Esophagus squamous epithelium (tissue), 5 donors: ENCODE data around the gene PTPRN2. TPM values are rescaled to one million over a fixed set of nuclear protein-coding genes. Genes with fewer than 3 reads are reported as not detected.

Experiments
- DNase-seq: peaks from one replicate; lab custom pipeline; 2025; lab: John Stamatoyannopoulos, UW
- H3K27ac ChIP-seq, 4 donors: fragments of 200-600 bp; sonication (generic); one replicate each; pipeline ENCODE4 v1.5.1; 2016 to 2019; ENCODE audit warnings: mild to moderate bottlenecking in 1 of 4
- H3K27me3 ChIP-seq, 4 donors: fragments of 200-600 bp; sonication (generic); 1 replicate in 3 of 4; 2 replicates in 1 of 4; pipeline versions ENCODE4 v1.5.1 to v1.6.0; 2017 to 2021; ENCODE audit warnings: antibody characterized with exemption in 1 of 4
- H3K36me3 ChIP-seq, 3 donors: fragments of 200-600 bp; sonication (generic); one replicate each; pipeline ENCODE4 v1.5.1; 2016 to 2019
- H3K4me1 ChIP-seq, 3 donors: fragments of 200-600 bp; sonication (generic); one replicate each; pipeline ENCODE4 v1.5.1; 2017 to 2019
- H3K4me3 ChIP-seq, 4 donors: fragments of 200-600 bp; sonication (generic); 1 replicate in 3 of 4; 2 replicates in 1 of 4; pipeline ENCODE4 v1.5.1; 2016 to 2019; ENCODE audit warnings: mild to moderate bottlenecking in 2 of 4, moderate library complexity in 1 of 4
- H3K9me3 ChIP-seq, 3 donors: fragments of 200-600 bp; sonication (generic); one replicate each; pipeline ENCODE4 v1.5.1; 2016 to 2019
- CTCF ChIP-seq, 6 experiments: fragments of 450-650 bp in 4 of 6; fragments of 200-600 bp in 2 of 6; sonication (generic) in 2 of 6; IDR thresholded peaks; one replicate each; pipeline ENCODE4 v1.5.1; 2016 to 2019; ENCODE audit warnings: antibody characterized with exemption in 6 of 6, mild to moderate bottlenecking in 4 of 6, moderate library complexity in 4 of 6
- POLR2A ChIP-seq, 4 donors: fragments of 450-650 bp; IDR thresholded peaks; one replicate each; pipeline ENCODE4 v1.6.1; 2017; ENCODE audit warnings: antibody characterized with exemption in 4 of 4, mild to moderate bottlenecking in 4 of 4, moderate library complexity in 3 of 4
- WGBS, 2 donors: methylation state at CpG; one replicate each; pipeline ENCODE4 v1.1.5; 2018; 5-methylcytosine and 5-hydroxymethylcytosine counted together
- intact Hi-C: fragments of 100-400 bp; cut with DNase I; formaldehyde crosslinking; loops from one replicate; pipeline ENCODE4 v1.15.0; 2022
- total RNA-seq, 4 donors: library from RNA; depleted of rRNA; stranded (reverse); fragments of >200 nt; gene quantifications; one replicate each; pipeline ENCODE4 v1.1.0, GENCODE V29; 2016
- donor health status: DM: yes; HTN: yes; CAD: no.

PTPRN2 gene
- total RNA-seq, 4 donors from 2014 or later = 0.38 to 2.7 (median 1.0) TPM

- no peak for TF ChIP-seq POLR2A (IDR thresholded peaks at IDR 0.05)
- no peak for TF ChIP-seq CTCF (IDR thresholded peaks at IDR 0.05)
- H3K27me3 ChIP-seq = peaks cover 0 to 22% (median 0%) of the 10 kb centered on the region in 4 donors
- intact Hi-C loops = no loop called here
- WGBS, 2 donors = 73 to 76% methylated on average over 10 to 16 of the region's 25 CpGs
- H3K27ac ChIP-seq = no peak overlapping the region
- H3K9me3 ChIP-seq = no peaks in the 10 kb centered on the region
- no peaks in the 10 kb centered on the region for H3K36me3 ChIP-seq
- H3K4me1 ChIP-seq = no peaks in the 10 kb centered on the region
- H3K4me3 ChIP-seq = no peak overlapping the region
- no peak for DNase-seq
Observed at GRCh38 chr7:157840914-157841772, 746.5 kb downstream of the PTPRN2 start.

GRCh38 chr7:157840174-157840913, 747.3 kb downstream of the PTPRN2 start:
- peaks cover 0 to 22% (median 0%) of the 10 kb centered on the region in 4 donors for H3K27me3 ChIP-seq

GRCh38 chr7:157839672-157840167, 747.9 kb downstream of the PTPRN2 start:
- DNase-seq = no peak
- Histone ChIP-seq H3K27ac (no peak overlapping the region), H3K27me3 (peaks cover 0 to 22% (median 0%) of the 10 kb centered on the region in 4 donors), H3K4me3 (no peak overlapping the region), H3K9me3 (no peaks in the 10 kb centered on the region), H3K36me3 (no peaks in the 10 kb centered on the region), H3K4me1 (no peaks in the 10 kb centered on the region)
- 81 to 88% methylated on average over 9 of the region's 9 CpGs for WGBS, 2 donors
- intact Hi-C loops = no loop called here
- TF ChIP-seq CTCF (IDR thresholded peaks at IDR 0.05) (no peak), POLR2A (IDR thresholded peaks at IDR 0.05) (no peak)

More at GRCh38 chr7:157840174-157840913, 747.3 kb downstream of the PTPRN2 start:
- Histone ChIP-seq H3K36me3 (no peaks in the 10 kb centered on the region), H3K4me3 (no peak overlapping the region), H3K9me3 (no peaks in the 10 kb centered on the region), H3K4me1 (no peaks in the 10 kb centered on the region), H3K27ac (no peak overlapping the region)
- WGBS, 2 donors = 86 to 92% methylated on average over 8 to 22 of the region's 36 CpGs
- intact Hi-C loops = no loop called here
- TF ChIP-seq POLR2A (IDR thresholded peaks at IDR 0.05) (no peak), CTCF (IDR thresholded peaks at IDR 0.05) (no peak)
- no peak for DNase-seq

GRCh38 chr7:157839226-157839625, 748.4 kb downstream of the PTPRN2 start:
- 73 to 79% methylated on average over 2 of the region's 2 CpGs for WGBS, 2 donors
- no peak overlapping the region for H3K27ac ChIP-seq
- no peaks in the 10 kb centered on the region for H3K4me1 ChIP-seq
- H3K4me3 ChIP-seq = no peak overlapping the region
- no peak for TF ChIP-seq CTCF (IDR thresholded peaks at IDR 0.05)
- no peak for TF ChIP-seq POLR2A (IDR thresholded peaks at IDR 0.05)
- no peaks in the 10 kb centered on the region for H3K36me3 ChIP-seq
- peaks cover 0 to 18% (median 0%) of the 10 kb centered on the region in 4 donors for H3K27me3 ChIP-seq
- no peaks in the 10 kb centered on the region for H3K9me3 ChIP-seq
- intact Hi-C loops = no loop called here
- no peak for DNase-seq
